ENCODE measurements around the gene PRKAG2.
A peak's percentile ranks its signal among the peaks of the same experiment; 100 is the strongest.

PRKAG2 gene

GRCh38 chr7:151814400-151815009 lies 62.4 kb downstream of the PRKAG2 start:
- DNase-seq = peak; percentile 14

DNA sequence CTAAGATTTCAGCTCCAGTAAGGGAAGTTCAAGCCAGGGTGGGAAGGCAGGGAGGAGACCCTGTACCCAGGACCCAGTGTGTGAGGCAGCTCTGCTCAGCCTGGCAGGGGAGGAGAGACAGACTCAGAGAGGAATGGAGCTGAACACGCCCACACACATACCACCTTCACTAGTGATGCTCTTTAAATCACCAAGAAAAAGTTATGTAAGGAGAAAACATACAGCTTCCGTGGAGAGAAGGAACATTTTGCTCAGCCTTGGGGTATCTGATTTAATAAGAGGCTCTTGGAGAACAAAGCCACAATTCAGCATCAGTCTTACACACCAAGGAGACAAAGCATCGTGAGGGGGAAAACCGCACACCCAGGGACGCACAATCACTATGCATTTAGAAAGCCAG lies 62.9 kb downstream of the PRKAG2 start:
- no peak for DNase-seq

DNA sequence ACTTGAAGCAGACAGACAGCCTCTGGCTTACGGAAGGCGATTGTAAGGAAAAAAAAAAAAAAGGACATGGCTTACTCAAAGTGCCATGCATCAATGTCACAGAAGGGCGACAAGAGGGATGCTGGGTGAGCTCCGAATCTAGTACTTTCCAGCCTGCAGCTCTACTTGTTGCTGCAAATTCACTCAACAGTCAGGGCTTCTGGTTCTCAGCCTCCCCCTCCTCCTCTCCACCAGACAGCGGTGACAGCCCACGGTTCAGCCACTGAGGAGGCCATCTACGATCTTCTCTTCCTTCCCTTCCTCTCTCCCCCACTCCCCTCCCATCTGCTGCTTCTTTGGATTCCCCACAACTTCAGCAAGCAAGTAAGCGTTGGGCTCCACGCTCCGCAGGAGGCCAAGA lies 63.5 kb downstream of the PRKAG2 start:
- DNase-seq = no peak

DNA sequence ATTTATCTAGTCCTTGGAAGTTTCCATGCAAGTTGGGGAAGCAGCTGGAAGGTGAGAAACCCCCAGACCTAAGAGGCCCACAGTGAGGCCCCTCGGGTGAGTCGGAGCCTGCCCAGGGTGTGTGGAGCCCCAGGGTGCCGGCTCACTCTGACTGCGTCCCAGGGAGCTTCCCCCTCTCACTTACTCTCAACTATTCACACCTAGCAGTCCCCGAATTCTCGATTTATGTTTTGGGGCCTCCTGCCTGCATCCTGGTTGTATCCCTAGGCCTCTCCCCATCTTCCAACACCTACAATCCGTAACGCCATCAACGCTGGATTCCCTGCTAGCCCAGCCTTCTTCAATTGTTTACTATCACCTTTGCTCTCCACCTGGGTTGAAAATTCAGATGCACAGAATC lies 63.9 kb downstream of the PRKAG2 start:
- no peak for DNase-seq

- no peak for DNase-seq
Observed at GRCh38 chr7:151810441-151811232, 66.3 kb downstream of the PRKAG2 start.

GRCh38 chr7:151809864-151810170 lies 67.1 kb downstream of the PRKAG2 start:
- no peak for DNase-seq

DNA sequence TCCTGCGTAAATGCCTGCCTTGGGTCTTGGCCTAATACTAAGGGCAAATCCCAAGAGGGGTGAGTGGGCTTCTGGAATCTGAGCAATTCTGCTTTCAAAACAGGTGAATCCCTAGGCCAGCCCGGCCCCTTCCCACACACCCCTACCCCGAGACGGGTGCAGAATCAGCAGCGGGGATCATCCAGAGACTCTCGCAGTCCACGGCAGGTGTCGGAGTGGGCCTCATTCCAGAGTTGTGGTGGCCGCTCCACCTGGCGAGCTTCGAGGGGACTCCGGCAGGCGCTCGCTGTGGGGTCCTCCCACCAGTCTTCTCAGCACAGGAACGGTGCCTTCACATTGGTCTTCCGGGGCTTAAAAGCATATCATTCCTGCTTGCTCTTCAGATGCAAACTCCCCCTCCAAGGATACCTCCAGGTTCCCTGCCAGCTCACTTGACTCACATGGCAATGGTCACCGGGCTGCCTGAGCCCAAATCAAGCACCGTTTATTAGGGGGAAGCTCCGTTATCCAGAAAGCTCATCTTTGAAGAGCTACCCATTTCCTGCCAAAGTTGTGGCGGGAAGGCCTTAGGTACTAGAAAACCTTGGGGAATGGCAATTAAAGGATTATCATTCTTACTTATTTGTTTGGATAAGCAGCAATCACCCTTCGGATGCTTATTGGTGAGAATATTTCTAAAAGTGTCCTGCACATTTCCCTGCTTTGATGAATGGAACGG lies 67.6 kb downstream of the PRKAG2 start:
- no peak for DNase-seq

DNA sequence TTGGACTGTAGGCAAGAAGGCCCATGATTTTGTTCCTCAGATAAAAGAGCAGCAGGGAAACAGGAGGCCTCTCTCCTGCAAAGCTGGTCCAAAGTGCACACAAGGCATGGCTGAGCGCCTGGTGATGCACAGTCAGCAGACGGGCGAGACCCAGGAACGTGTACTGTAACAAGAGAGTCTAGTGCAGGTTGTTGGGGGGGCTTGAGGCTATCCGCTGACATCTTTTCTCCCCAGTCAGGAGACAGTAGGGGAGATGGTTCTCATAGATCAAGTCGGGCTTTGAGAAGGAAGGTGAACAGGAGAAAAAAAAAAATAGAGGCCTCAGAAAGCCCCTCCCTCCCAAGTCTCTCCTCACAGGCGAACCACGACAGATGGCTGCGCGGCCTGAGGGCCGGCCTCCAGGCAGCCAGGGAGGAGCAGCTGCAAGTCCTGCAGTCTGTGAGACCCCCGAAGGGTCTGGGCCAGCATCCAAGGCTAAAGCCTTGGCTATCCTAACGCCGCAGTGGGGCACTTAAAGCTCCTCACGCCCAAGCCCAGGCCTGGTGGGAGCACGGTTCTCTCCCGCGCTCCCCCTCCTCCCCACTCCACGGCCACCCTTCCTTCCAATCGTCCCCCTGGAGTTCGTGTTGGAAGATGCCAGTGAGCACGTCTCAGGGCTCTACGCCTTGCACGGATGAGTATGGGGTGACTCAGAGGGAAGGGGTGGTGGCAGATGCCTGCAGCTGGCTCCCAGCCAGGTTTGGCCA lies 68.3 kb downstream of the PRKAG2 start:
- DNase-seq = peak; percentile 65

DNA sequence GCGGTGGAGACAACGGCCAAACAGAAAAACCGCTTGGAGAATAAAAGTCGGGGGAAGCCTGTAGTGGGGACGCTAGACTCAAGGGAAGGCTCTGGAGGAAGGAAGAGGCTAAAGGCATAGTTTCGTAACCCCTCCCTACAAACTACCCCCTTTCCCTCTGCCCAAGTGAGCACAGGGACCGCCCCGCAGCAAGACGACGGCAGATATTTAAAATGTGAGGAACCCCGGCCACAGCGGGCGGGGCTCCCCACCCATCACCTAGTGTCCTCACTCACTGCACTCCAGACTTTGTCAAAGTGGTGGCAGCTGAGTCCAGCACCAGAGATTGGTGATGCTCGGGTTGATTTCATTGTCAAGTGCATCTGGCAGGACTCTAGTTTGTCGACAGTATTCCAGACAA lies 69.1 kb downstream of the PRKAG2 start:
- no peak for DNase-seq

- no peak for DNase-seq
Observed at GRCh38 chr7:151806952-151807775, 69.8 kb downstream of the PRKAG2 start.

GRCh38 chr7:151806204-151806603 lies 70.7 kb downstream of the PRKAG2 start:
- no peak for DNase-seq

GRCh38 chr7:151805191-151805590 lies 71.7 kb downstream of the PRKAG2 start:
- no peak for DNase-seq

DNA sequence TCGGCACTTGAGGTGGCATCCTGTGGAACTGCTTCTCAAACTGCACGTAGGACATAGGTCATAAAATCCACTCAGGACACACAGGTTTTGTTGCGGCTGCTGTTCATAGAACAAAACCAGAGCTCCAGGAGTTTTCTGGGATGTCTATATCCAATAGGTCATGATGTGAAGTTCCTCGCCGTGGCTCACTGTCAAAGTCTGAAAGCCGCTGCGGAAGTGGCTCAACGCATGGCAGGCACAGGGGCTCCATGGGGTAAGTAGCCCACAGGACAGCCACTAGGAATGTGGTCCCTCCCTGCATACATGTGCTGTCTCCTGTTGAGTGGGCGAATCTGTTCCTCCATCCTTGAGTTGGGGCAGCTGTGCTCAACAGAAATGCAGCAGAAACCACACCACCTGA lies 72.2 kb downstream of the PRKAG2 start:
- DNase-seq = no peak

DNA sequence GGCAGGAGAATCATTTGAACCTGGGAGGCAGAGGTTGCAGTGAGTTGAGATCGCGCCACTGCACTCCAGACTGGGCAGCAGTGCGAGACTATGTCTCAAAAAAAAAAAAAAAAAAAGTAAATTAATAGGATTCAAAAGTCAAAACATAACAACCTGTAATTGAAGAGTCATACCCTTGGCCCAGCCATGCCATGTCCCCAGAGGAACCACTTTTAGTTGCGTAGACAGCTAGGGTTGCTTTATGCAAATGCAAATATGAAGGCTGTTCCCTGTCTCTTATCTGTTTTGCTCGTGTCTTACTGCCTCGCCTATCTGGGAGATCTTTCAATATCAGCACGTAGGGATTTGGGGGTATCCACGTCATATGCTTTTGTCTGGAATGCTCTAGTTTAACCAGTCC lies 73.1 kb downstream of the PRKAG2 start:
- DNase-seq = no peak

GRCh38 chr7:151802469-151802846 lies 74.5 kb downstream of the PRKAG2 start:
- DNase-seq = no peak

DNA sequence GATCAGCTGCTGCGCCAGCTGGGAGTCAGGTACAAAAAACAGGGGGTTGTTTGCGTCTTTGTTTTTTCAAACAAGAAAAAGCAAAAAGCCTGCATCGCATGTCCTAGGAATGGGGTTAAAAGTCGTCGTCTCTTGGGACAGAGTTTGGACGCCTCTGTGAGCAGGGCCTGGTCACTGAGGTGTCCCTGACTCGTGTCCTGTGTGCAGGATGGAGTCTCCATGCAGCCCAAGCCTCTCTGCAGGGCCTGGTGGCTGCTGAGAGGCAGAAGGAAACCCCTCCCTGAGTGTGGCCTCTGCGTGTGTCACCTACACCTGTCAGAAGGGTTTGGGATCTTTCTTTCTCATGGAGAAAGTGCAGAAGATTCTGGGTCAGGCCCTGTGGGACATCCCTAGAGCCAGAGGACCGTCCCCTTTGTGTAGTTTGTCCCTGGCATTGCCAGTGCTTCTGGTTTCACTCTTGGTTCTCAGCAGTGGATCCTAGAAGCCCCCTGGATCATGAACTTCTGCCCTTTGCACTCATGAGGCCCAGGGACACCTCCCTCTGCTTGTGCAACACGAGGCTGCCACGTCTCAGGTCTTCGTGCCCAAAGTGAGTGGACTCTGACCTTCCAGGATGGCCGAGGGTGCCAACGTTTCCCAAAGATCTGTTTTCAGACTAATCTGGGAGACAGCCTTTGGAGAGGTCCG lies 75.0 kb downstream of the PRKAG2 start:
- DNase-seq = no peak

DNA sequence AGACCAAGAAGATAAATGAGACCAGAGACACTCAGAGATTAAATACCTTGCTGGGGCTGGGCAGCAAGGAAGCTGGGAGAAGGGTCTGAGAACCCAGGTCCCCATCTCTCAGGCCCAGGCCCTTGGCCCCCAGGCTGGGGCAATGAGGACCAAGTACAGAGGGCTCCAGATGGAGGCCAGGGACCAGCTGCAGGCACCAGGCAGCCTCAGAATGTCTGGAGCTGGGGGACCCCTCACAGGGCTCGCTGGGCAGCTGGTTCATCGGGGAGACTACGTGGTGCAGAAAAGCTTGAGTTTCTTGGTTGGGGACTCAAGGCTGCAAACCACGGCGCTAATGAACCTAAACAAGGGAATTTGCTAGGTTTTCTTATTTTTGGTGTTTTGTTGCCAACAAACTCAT lies 75.6 kb downstream of the PRKAG2 start:
- DNase-seq = no peak

- DNase-seq = no peak
Observed at GRCh38 chr7:151800861-151801260, 76.1 kb downstream of the PRKAG2 start.

DNA sequence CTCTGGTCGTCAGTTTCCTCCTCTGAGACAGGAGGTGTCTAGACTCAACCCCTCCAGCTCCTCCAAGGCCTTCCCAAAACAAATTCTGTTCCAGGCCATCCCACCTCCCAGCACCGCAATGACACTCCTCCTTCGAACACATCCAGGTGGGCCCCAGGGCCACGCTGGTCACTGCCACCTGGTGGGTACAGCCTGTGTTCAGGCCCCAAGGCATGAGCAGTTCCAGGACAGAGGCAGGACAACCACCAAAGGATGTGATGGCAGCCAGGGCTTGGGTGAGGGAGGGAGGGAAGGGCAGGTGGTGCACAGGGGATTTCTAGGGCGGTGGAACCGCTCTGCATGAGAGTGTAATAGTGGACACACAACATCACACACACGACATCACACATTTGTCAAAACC lies 76.5 kb downstream of the PRKAG2 start:
- no peak for DNase-seq

DNA sequence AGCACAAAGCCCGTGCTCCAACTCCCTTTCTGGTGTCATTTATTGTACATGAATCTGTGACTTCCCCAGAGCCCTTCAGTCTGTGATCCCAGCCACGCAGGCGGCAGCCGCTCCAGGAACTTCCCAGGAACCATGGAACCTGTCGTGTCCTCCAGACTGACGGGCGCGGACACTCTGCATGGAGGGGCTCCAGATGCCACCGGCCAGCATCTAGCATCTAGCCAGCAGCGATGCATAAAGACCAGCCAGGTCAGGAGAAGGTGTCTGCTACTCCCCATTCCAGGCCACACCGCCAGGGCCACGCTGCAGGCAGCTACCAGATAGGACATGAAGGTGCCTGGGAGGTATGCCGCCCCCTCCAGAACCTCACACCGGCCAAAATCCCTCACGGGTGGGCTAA lies 77.4 kb downstream of the PRKAG2 start:
- DNase-seq = no peak

- no peak for DNase-seq
Observed at GRCh38 chr7:151798851-151799448, 78.0 kb downstream of the PRKAG2 start.
